Keratinocyte (primary cell): ENCODE results near the gene RIPOR2. TPM values are rescaled to one million over a fixed set of nuclear protein-coding genes. Genes with fewer than 3 reads are reported as not detected.

Source experiments
- DNase-seq: peaks from one replicate; pipeline ENCODE4 v3.0.0-alpha.2; 2011; ENCODE audit warnings: low read depth, missing footprints, low spot score
- FAIRE-seq: peaks from 2 replicates; lab custom pipeline; 2011; peaks lifted over from hg19 to GRCh38; lab: Jason Lieb, UNC
- H2AFZ ChIP-seq: 2 replicates; pipeline ENCODE4 v1.6.0; 2012; ENCODE audit warnings: low read length, control low read depth, inconsistent platforms; ENCODE audit not compliant: control insufficient read depth
- H3K27ac ChIP-seq: 2 replicates; pipeline ENCODE4 v1.5.1; 2011; ENCODE audit warnings: low read length; ENCODE audit not compliant: control insufficient read depth, insufficient read depth
- H3K27me3 ChIP-seq: 3 replicates; pipeline ENCODE4 v1.6.0; 2011; ENCODE audit warnings: low read length; ENCODE audit not compliant: control insufficient read depth, insufficient read depth; ENCODE audit errors: extremely low read depth
- H3K36me3 ChIP-seq, 2 experiments: 2 replicates in 1 of 2; 3 replicates in 1 of 2; pipeline ENCODE4 v1.5.1; 2011; ENCODE audit warnings: low read length in 2 of 2, mild to moderate bottlenecking in 1 of 2; ENCODE audit not compliant: control insufficient read depth in 2 of 2, insufficient read depth in 2 of 2; ENCODE audit errors: extremely low read depth in 1 of 2
- H3K4me1 ChIP-seq: 3 replicates; pipeline ENCODE4 v1.5.1; 2011; ENCODE audit warnings: low read length; ENCODE audit not compliant: control insufficient read depth, insufficient read depth; ENCODE audit errors: extremely low read depth
- H3K4me2 ChIP-seq: 3 replicates; pipeline ENCODE4 v1.6.0; 2011; ENCODE audit warnings: low read depth, low read length; ENCODE audit not compliant: control insufficient read depth, insufficient read depth; ENCODE audit errors: extremely low read depth
- H3K4me3 ChIP-seq, 3 experiments: fragments of 200-600 bp in 1 of 3; sonication (generic) in 1 of 3; 2 replicates in 2 of 3; 3 replicates in 1 of 3; pipeline ENCODE4 v1.5.1; 2011 to 2016; ENCODE audit warnings: low read length in 3 of 3, mild to moderate bottlenecking in 3 of 3, control low read depth in 2 of 3, inconsistent platforms in 1 of 3, low read depth in 1 of 3, mixed read lengths in 1 of 3, mixed run types in 1 of 3, moderate library complexity in 1 of 3; ENCODE audit not compliant: control insufficient read depth in 2 of 3, insufficient read depth in 2 of 3; ENCODE audit errors: extremely low read depth in 1 of 3
- H3K79me2 ChIP-seq: 2 replicates; pipeline ENCODE4 v1.6.0; 2012; ENCODE audit warnings: low read length; ENCODE audit not compliant: control insufficient read depth, insufficient read depth
- H3K9ac ChIP-seq: 3 replicates; pipeline ENCODE4 v1.6.0; 2011; ENCODE audit warnings: low read length; ENCODE audit not compliant: control insufficient read depth, insufficient read depth; ENCODE audit errors: extremely low read depth
- H3K9me1 ChIP-seq: 3 replicates; pipeline ENCODE4 v1.6.0; 2011; ENCODE audit warnings: low read length; ENCODE audit not compliant: control insufficient read depth, insufficient read depth; ENCODE audit errors: extremely low read depth
- H3K9me3 ChIP-seq: 2 replicates; pipeline ENCODE4 v1.5.1; 2012; ENCODE audit warnings: low read depth, low read length; ENCODE audit not compliant: control insufficient read depth
- H4K20me1 ChIP-seq: 3 replicates; pipeline ENCODE4 v1.6.0; 2011; ENCODE audit warnings: low read length; ENCODE audit not compliant: control insufficient read depth, insufficient read depth; ENCODE audit errors: extremely low read depth
- CTCF ChIP-seq, 3 experiments: IDR thresholded peaks in 1 of 3; conservative IDR thresholded peaks in 1 of 3; optimal IDR thresholded peaks in 1 of 3; 2 replicates in 2 of 3; 3 replicates in 1 of 3; pipeline versions ENCODE3 to v1.5.1; 2011; ENCODE audit warnings: low read length in 3 of 3, mild to moderate bottlenecking in 3 of 3, moderate library complexity in 2 of 3, control low read depth in 1 of 3, inconsistent platforms in 1 of 3; ENCODE audit not compliant: insufficient read depth in 2 of 3; ENCODE audit errors: extremely low read depth in 1 of 3
- EZH2 ChIP-seq: IDR thresholded peaks from one replicate; pipeline ENCODE4 v1.6.1; 2012; ENCODE audit warnings: inconsistent platforms, mild to moderate bottlenecking, low read length, moderate library complexity
- dilution Hi-C: fragments of 300-500 bp; cut with MboI; formaldehyde crosslinking; loops from one replicate; pipeline ENCODE4 v1.7.0; 2020; ENCODE audit warnings: low sequenced_read_pairs; ENCODE audit not compliant: extremely low pct_ligation_motif_present
- polyA plus RNA-seq, 5 experiments: library from polyadenylated mRNA; depleted of rRNA in 3 of 5; stranded (reverse) in 3 of 5; stranded (forward) in 1 of 5; unstranded in 1 of 5; fragments of >200 nt; gene quantifications; 1 replicate in 1 of 5; 2 replicates in 3 of 5; 3 replicates in 1 of 5; pipeline versions ENCODE4 v1.2.1 to v1.2.3, GENCODE V29; 2011 to 2012; ENCODE audit warnings: missing spikeins in 2 of 5, low read depth in 1 of 5, low replicate concordance in 1 of 5

The RIPOR2 gene
- polyA plus RNA-seq, 1 donor (not counting 4 experiments of a cell fraction or from before 2014, with no cell fraction given): 0.07 TPM

- H3K9me1 ChIP-seq: no peaks in the 10 kb centered on the region
- no peak overlapping the region for H3K9ac ChIP-seq
- DNase-seq (no peak), FAIRE-seq (no peak)
- H3K27ac ChIP-seq: no peak overlapping the region
- H3K4me1 ChIP-seq: peaks cover 6% of the 10 kb centered on the region
- no peaks in the 10 kb centered on the region for H4K20me1 ChIP-seq
- no peak for TF ChIP-seq EZH2
- no peak overlapping the region for H3K4me3 ChIP-seq
- H3K4me2 ChIP-seq: no peak overlapping the region
- H3K79me2 ChIP-seq: no peaks in the 10 kb centered on the region
- H3K9me3 ChIP-seq: no peaks in the 10 kb centered on the region
- dilution Hi-C loops: no loop called here
- no peak overlapping the region for H2AFZ ChIP-seq
- no peaks in the 10 kb centered on the region for H3K36me3 ChIP-seq
- H3K27me3 ChIP-seq: no peaks in the 10 kb centered on the region
Observed at GRCh38 chr6:24844903-24845302, 90.9 kb downstream of the RIPOR2 start.

- dilution Hi-C loops: no loop called here
- H3K27ac ChIP-seq: no peak overlapping the region
- no peak overlapping the region for H3K4me2 ChIP-seq
- no peak overlapping the region for H3K4me3 ChIP-seq
- H2AFZ ChIP-seq: no peak overlapping the region
- no peak for FAIRE-seq
- no peaks in the 10 kb centered on the region for H3K79me2 ChIP-seq
- no peaks in the 10 kb centered on the region for H3K36me3 ChIP-seq
- TF ChIP-seq CTCF (optimal IDR thresholded peaks at IDR 0.05 in 1 of 3, IDR thresholded peaks at IDR 0.05 in 1 of 3, conservative IDR thresholded peaks at IDR 0.05 in 1 of 3; ENCODE audit: extremely low read depth in 1 of 3, insufficient read depth in 2 of 3, low read length in 3 of 3) (no peak), EZH2 (no peak)
- H3K4me1 ChIP-seq: peaks cover 6% of the 10 kb centered on the region
- H3K27me3 ChIP-seq: no peaks in the 10 kb centered on the region
- no peaks in the 10 kb centered on the region for H3K9me3 ChIP-seq
- no peak for DNase-seq
- H3K9ac ChIP-seq: no peak overlapping the region
- H3K9me1 ChIP-seq: no peaks in the 10 kb centered on the region
- no peaks in the 10 kb centered on the region for H4K20me1 ChIP-seq
Observed at GRCh38 chr6:24844061-24844460, 91.7 kb downstream of the RIPOR2 start.

GRCh38 chr6:24840187-24840586 is 95.6 kb downstream of the RIPOR2 start:
- Histone ChIP-seq H2AFZ (no peak overlapping the region), H3K9me3 (no peaks in the 10 kb centered on the region), H3K4me3 (no peak overlapping the region), H3K36me3 (no peaks in the 10 kb centered on the region), H4K20me1 (no peaks in the 10 kb centered on the region), H3K9me1 (no peaks in the 10 kb centered on the region), H3K27me3 (no peaks in the 10 kb centered on the region), H3K4me2 (no peak overlapping the region), H3K27ac (no peak overlapping the region), H3K9ac (no peak overlapping the region), H3K4me1 (no peaks in the 10 kb centered on the region), H3K79me2 (no peaks in the 10 kb centered on the region)
- TF ChIP-seq EZH2: no peak
- no peak for TF ChIP-seq CTCF (optimal IDR thresholded peaks at IDR 0.05 in 1 of 3, IDR thresholded peaks at IDR 0.05 in 1 of 3, conservative IDR thresholded peaks at IDR 0.05 in 1 of 3; ENCODE audit: extremely low read depth in 1 of 3, insufficient read depth in 2 of 3, low read length in 3 of 3)
- FAIRE-seq (no peak), DNase-seq (no peak)
- dilution Hi-C loops: no loop called here
